K562 (cell line): ENCODE data around the gene PTPRE. TPM values are rescaled to one million over a fixed set of nuclear protein-coding genes. Genes with fewer than 3 reads are reported as not detected.

ENCODE experiments used
- ATAC-seq: fragments of 200-7000 bp; cut with Tn5 transposase; 3 replicates; pipeline ENCODE4 v1.9.1; 2020; ENCODE audit warnings: moderate library complexity
- BruUV-seq: library from RNA; stranded (reverse); fragments of 400-500 nt; replicated peaks from 2 replicates; lab custom pipeline; 2021; lab: Mats Ljungman, UMichigan
- CTCF ChIA-PET: fragments of 300-600 bp; formaldehyde crosslinking; extraction: SDS; loops from one replicate; lab custom pipeline; 2021; ENCODE audit warnings: low intra/inter-chr PET ratio; lab: Yijun Ruan, JAX
- POLR2A ChIA-PET: fragments of 300-600, 350-650 bp; sonication (Branson Sonifier 250); formaldehyde crosslinking; extraction: SDS; loops from one replicate; lab custom pipeline; 2021; ENCODE audit warnings: antibody characterized with exemption, inconsistent platforms; lab: Yijun Ruan, JAX
- DNase-seq, 4 experiments: peaks; one replicate each; pipeline versions ENCODE4 v3.0.0 to v3.0.0-alpha.2; 2011 to 2018; ENCODE audit warnings: low spot score in 3 of 4, mixed read lengths in 3 of 4; ENCODE audit errors: extremely low read depth in 1 of 4
- FAIRE-seq: peaks from 2 replicates; lab custom pipeline; 2011; peaks lifted over from hg19 to GRCh38; lab: Jason Lieb, UNC
- H2AFZ ChIP-seq: 2 replicates; pipeline ENCODE4 v1.6.0; 2011; ENCODE audit warnings: low read depth, low read length, control low read depth, inconsistent platforms
- H3K27ac ChIP-seq: fragments of 200-600 bp; 3 replicates; pipeline ENCODE4 v1.8.0; 2011; ENCODE audit warnings: low read depth, mild to moderate bottlenecking, control low read depth, inconsistent platforms, low read length, moderate library complexity, mixed read lengths; ENCODE audit errors: extremely low read depth
- H3K27me3 ChIP-seq, 2 experiments: fragments of 300-600 bp in 1 of 2; 2 replicates in 1 of 2; 3 replicates in 1 of 2; pipeline versions ENCODE4 v1.6.0 to v1.8.0; 2011; ENCODE audit warnings: inconsistent platforms in 2 of 2, low read length in 2 of 2, mild to moderate bottlenecking in 1 of 2, mixed read lengths in 1 of 2, moderate library complexity in 1 of 2; ENCODE audit not compliant: control insufficient read depth in 2 of 2, insufficient read depth in 2 of 2
- H3K36me3 ChIP-seq: fragments of 300-600 bp; 3 replicates; pipeline ENCODE4 v1.8.0; 2011; ENCODE audit warnings: mild to moderate bottlenecking, low read length, inconsistent platforms; ENCODE audit not compliant: control insufficient read depth, insufficient read depth
- H3K4me1 ChIP-seq, 2 experiments: fragments of 200-600 bp in 1 of 2; replicated peaks in 1 of 2; 2 replicates in 1 of 2; 3 replicates in 1 of 2; pipeline versions ENCODE4 v1.5.1 to v1.8.0; 2011; ENCODE audit warnings: inconsistent platforms in 2 of 2, low read length in 2 of 2, mild to moderate bottlenecking in 1 of 2, mixed read lengths in 1 of 2, moderate library complexity in 1 of 2; ENCODE audit not compliant: control insufficient read depth in 2 of 2, insufficient read depth in 2 of 2
- H3K4me2 ChIP-seq: 2 replicates; pipeline ENCODE4 v1.6.1; 2011; ENCODE audit warnings: low read length, control low read depth, inconsistent platforms, mixed read lengths; ENCODE audit not compliant: insufficient read depth
- H3K4me3 ChIP-seq: fragments of 200-600 bp; sonication (generic), shearing (Covaris generic); 2 replicates; pipeline ENCODE4 v1.5.1; 2016; ENCODE audit warnings: control low read depth, inconsistent platforms
- H3K79me2 ChIP-seq: fragments of 200-600 bp; 3 replicates; pipeline ENCODE4 v1.8.0; 2011; ENCODE audit warnings: low read length, inconsistent platforms; ENCODE audit not compliant: control insufficient read depth, insufficient read depth
- H3K9ac ChIP-seq, 2 experiments: 2 replicates each; pipeline versions ENCODE4 v1.6.0 to v1.6.1; 2011; ENCODE audit warnings: low read depth in 2 of 2, low read length in 2 of 2, control low read depth in 1 of 2, inconsistent platforms in 1 of 2, mild to moderate bottlenecking in 1 of 2, mixed read lengths in 1 of 2; ENCODE audit not compliant: insufficient read depth in 1 of 2
- H3K9me1 ChIP-seq: one replicate; pipeline ENCODE4 v1.6.0; 2011; ENCODE audit warnings: inconsistent platforms, mild to moderate bottlenecking, low read length, moderate library complexity; ENCODE audit not compliant: control insufficient read depth, insufficient read depth
- H3K9me3 ChIP-seq: replicated peaks from 2 replicates; pipeline ENCODE4 v1.5.1; 2011; ENCODE audit warnings: low read depth, low read length, inconsistent platforms; ENCODE audit not compliant: control insufficient read depth, insufficient read depth
- H4K20me1 ChIP-seq: replicated peaks from 2 replicates; pipeline ENCODE4 v1.6.1; 2011; ENCODE audit warnings: low read length, inconsistent platforms, mixed read lengths; ENCODE audit not compliant: control insufficient read depth, insufficient read depth
- CBX5 ChIP-seq: IDR thresholded peaks from 2 replicates; pipeline ENCODE4 v1.6.1; 2014; ENCODE audit warnings: low read depth, borderline replicate concordance
- E2F4 ChIP-seq: sonication (generic); formaldehyde crosslinking; IDR thresholded peaks from 2 replicates; pipeline ENCODE4 v1.8.0; 2022; ENCODE audit warnings: mild to moderate bottlenecking, low read depth, missing genetic modification reagents
- EWSR1 ChIP-seq: fragments of 450-650 bp; IDR thresholded peaks from 2 replicates; pipeline ENCODE4 v1.6.1; 2018; ENCODE audit warnings: borderline replicate concordance, mild to moderate bottlenecking, low read depth, moderate library complexity; ENCODE audit not compliant: partially characterized antibody
- HNRNPUL1 ChIP-seq: fragments of 200-400 bp; formaldehyde crosslinking; IDR thresholded peaks from 2 replicates; pipeline ENCODE4 v1.6.1; 2017; ENCODE audit warnings: low read length
- KLF1 ChIP-seq: fragments of 450-650 bp; IDR thresholded peaks from 2 replicates; pipeline ENCODE4 v1.6.1; 2016; ENCODE audit warnings: missing genetic modification characterization, missing compliant biosample characterization
- NCOR1 ChIP-seq: fragments of 450-650 bp; IDR thresholded peaks from 2 replicates; pipeline ENCODE4 v1.6.1; 2016; ENCODE audit warnings: mild to moderate bottlenecking, moderate library complexity
- SP2 ChIP-seq: IDR thresholded peaks from 2 replicates; pipeline ENCODE4 v1.6.1; 2011; ENCODE audit warnings: mild to moderate bottlenecking, low read depth, low read length, moderate library complexity; ENCODE audit not compliant: poor library complexity, severe bottlenecking; ENCODE audit errors: extremely low read depth
- SRF ChIP-seq, 2 experiments: fragments of 250-450, 450-650 bp in 1 of 2; sonication (Bioruptor Pico) in 1 of 2; sonication (generic) in 1 of 2; formaldehyde crosslinking; IDR thresholded peaks; 2 replicates each; pipeline versions ENCODE4 v1.5.0 to v1.5.1; 2020 to 2022; ENCODE audit warnings: mild to moderate bottlenecking in 1 of 2, missing genetic modification reagents in 1 of 2
- ZFP30 ChIP-seq: fragments of 250-450 bp; sonication (Bioruptor Pico); IDR thresholded peaks from 2 replicates; pipeline ENCODE4 v1.8.0; 2022; ENCODE audit warnings: moderate library complexity, mild to moderate bottlenecking, inconsistent platforms, borderline replicate concordance
- ZKSCAN1 ChIP-seq: fragments of 150-350 bp; IDR thresholded peaks from 2 replicates; pipeline ENCODE4 v1.6.1; 2016; ENCODE audit warnings: low read depth, low read length
- ZNF696 ChIP-seq: fragments of 250-450 bp; sonication (Bioruptor Pico); conservative IDR thresholded peaks from 2 replicates; pipeline ENCODE4 v1.4.0; 2020; ENCODE audit warnings: mild to moderate bottlenecking, moderate library complexity
- WGBS: fragments of 100-300 bp; shearing (Covaris generic); methylation state at CpG from one replicate; pipeline ENCODE4 v1.1.6; 2016; ENCODE audit warnings: low coverage, mixed read lengths; ENCODE audit not compliant: insufficient coverage; ENCODE audit errors: missing lambda C conversion rate; 5-methylcytosine and 5-hydroxymethylcytosine counted together
- in situ Hi-C: fragments of 300-500 bp; cut with MboI; formaldehyde crosslinking; loops from 4 replicates; pipeline ENCODE4 v1.15.0; 2018; ENCODE audit warnings: inconsistent platforms, mixed read lengths
- intact Hi-C: fragments of 100-400 bp; cut with micrococcal nuclease; formaldehyde crosslinking; loops from 2 replicates; pipeline ENCODE4 v1.14.2; 2022
- polyA plus RNA-seq, 8 experiments: library from polyadenylated mRNA; depleted of rRNA in 4 of 8; stranded (reverse) in 5 of 8; unstranded in 3 of 8; fragments of >200 nt; fragmentation: Nextera tagmentation in 2 of 8; fragmentation: Illumina TruSeq in 1 of 8; extraction: Ambion mirVana in 2 of 8; extraction: Trizol in 1 of 8; gene quantifications; 2 replicates each; pipeline versions ENCODE4 v1.2.1 to v1.2.3, GENCODE V29; 2011 to 2014; ENCODE audit warnings: inconsistent platforms in 1 of 8, missing spikeins in 1 of 8
- total RNA-seq, 7 experiments: library from RNA; depleted of rRNA in 6 of 7; stranded (reverse); fragments of >200 nt in 6 of 7; fragmentation: Illumina TruSeq in 2 of 7; extraction: Trizol in 2 of 7; gene quantifications; 2 replicates each; pipeline versions ENCODE4 v1.2.1 to v1.2.3, GENCODE V29; 2011 to 2021; ENCODE audit warnings: low replicate concordance in 1 of 7

The PTPRE gene
- total and polyA plus RNA-seq, 9 of the 15 experiments (the other 6 are each of a cell fraction or from before 2014, with no cell fraction given): 0.01 to 0.13 (median 0.04) TPM; not detected in 4

DNA sequence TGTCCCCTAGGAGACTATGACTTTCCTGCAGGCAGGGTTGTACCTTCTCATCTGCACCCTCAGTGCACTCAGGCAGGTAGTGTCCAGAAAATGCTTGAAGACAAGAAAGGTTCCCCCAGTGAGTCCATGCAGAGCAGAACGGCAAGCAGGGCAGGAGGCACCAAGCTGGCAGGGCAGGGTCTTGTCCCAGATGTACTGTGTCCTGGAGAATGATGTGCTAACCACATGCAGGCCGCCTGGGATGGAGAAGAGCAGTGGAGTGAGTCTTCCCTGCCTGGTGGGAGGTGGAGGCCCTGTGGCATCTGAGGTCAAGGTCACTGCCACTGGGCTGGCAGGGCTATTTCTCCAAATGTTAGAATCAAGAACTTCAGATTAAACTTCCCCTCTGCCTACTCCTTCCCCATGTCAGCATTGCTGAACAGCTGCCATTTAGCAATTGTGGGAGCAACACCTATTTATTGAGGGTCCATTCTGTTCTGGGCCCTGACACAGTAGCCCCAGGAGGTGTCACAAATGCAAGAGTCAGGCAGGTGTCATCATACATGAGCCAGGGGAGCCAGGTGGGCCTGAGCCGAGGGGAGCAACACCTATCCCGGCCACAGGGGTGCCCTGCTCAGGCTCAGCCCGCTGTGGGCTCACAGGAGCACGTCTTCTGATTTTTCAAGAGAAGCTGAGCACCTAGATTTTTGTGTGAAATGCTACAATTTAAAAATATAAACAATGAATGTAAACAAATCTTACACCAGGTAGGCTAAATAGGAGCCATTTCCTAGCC lies 34.1 kb downstream of the PTPRE start:
- H3K27ac ChIP-seq: no peak overlapping the region
- ChIA-PET POLR2A (interaction anchor here (0.7 kb wide), 1 partner anchor 766 kb away, joined by 4 read pairs; no protein-coding TSS in a partner anchor), CTCF (no interaction called here)
- no peak for ATAC-seq
- no peak overlapping the region for H3K4me3 ChIP-seq
- H3K4me2 ChIP-seq: no peak overlapping the region
- no TSS peak for BruUV-seq
- no peaks in the 10 kb centered on the region for H3K9me3 ChIP-seq
- no peak for FAIRE-seq
- no peak overlapping the region for H2AFZ ChIP-seq
- no peaks in the 10 kb centered on the region for H4K20me1 ChIP-seq
- no peaks in the 10 kb centered on the region for H3K4me1 ChIP-seq
- no peaks in the 10 kb centered on the region for H3K79me2 ChIP-seq
- intact Hi-C loops (no loop called here), in situ Hi-C loops (no loop called here)
- H3K27me3 ChIP-seq: no peaks in the 10 kb centered on the region
- 0% methylated on average over 6 of the region's 6 CpGs for WGBS
- TF ChIP-seq ZFP30 (CRISPR knock-in tag): no peak
- no peak for TF ChIP-seq KLF1 (tag)
- TF ChIP-seq E2F4 (CRISPR knock-in tag): no peak
- no peak for TF ChIP-seq CBX5
- no peak for TF ChIP-seq NCOR1
- no peak for TF ChIP-seq SP2
- no peak for TF ChIP-seq EWSR1
- no peak for TF ChIP-seq SRF (CRISPR knock-in tag; IDR thresholded peaks at IDR 0.05)
- no peak for TF ChIP-seq ZKSCAN1
- no peak for TF ChIP-seq ZNF696 (CRISPR knock-in tag)
- TF ChIP-seq HNRNPUL1: no peak
- H3K9me1 ChIP-seq: no peaks in the 10 kb centered on the region
- no peak overlapping the region for H3K9ac ChIP-seq
- no peak for DNase-seq
- no peaks in the 10 kb centered on the region for H3K36me3 ChIP-seq
